ENCODE measurements around the gene IL31RA.

The IL31RA gene

DNA sequence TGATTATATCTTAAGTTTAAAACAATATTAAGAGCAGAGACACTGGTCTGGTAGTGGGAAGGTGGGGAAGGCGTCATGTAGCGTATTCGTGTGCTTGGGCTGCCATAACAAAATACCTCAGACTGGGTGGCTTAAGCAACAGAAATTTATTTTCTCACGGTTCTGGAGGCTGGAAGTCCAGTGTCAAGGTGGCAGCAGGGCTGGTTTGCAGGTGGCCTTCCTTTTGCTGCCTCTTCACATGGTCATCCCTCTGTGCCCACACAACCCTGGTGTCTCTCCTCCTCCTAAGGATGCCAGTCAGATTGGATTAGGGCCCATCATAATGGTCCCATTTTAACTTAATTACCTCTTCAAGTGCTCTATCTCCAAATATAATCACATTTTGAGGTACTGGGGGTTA lies 9.6 kb downstream of the IL31RA start:
- no peak for DNase-seq

DNA sequence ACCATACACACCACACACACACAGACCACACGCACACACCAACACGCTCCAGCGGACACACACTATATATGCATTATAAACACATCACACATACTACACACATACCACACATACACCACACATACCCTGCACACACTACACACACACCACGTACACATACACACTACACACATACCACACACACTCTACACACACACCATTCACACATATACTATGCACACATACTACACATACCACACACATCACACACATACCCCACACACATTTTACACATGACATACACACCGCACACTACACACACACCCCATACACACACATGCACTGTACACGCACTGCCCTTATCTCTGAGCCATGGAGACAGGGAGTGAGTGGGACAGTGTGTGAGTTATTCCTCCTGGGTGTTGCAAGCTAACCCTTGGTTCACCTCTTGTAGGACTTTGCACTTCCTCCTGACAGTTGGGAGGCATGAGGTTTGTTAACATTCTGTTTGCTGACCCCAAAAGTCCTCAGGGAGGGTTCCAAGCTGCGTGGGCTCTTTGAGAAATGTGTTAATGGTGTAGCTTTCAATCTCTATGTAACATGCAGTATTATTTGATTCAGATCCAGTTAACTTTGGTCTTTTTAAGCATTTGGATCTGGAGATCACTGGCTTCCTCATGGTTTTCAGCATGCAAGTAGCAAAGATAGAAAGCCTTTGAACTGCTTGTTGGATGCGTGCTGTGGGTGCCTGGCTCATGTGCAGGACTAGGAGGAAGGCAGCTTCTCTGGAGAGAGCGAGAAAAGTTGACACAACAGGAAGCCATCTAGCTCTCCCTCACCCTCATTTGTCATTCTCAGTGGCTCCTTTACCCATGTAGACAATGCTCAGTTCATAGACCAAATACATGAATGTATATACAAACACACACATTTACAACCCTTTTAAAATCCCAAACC lies 13.7 kb downstream of the IL31RA start:
- DNase-seq, result no peak

DNA sequence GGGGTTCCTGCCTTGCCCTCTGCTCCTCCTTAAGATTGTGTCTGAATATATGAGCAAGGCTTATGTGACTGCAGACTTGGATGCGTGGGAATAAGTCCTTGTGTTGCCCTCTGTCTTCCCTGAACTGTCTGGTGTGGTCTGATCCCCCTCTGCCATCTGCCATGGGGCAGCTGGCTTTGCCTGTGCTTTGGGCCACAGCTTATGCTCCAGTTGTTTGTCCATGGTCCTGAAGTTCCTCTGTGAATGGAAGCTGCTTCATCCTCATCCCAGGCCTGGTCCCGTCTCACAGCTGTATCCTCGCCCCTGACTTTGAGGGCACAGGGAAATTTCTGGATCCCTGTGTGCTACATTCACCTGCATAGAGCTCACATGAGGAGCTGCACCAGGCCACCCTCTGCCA lies 14.7 kb downstream of the IL31RA start:
- no peak for DNase-seq

DNA sequence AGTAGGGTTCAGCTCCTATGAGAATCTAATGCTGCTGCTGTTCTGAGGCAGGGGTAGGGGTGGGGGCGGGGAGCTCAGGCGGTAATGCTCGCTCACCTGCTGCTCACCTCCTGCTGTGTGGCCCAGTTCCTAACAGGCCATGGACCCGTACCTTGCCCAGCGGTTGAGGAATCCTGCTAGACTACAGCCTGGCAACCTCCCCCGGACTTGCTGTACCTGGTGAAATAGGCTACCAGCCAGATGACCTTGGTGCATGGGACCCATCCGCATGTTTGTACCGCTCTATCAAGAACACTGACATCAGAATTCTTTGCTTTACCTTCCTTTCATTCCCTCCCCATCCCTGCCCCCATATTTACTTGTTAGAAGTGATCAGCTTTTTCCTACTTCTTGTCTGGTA lies 15.3 kb downstream of the IL31RA start:
- no peak for DNase-seq

DNA sequence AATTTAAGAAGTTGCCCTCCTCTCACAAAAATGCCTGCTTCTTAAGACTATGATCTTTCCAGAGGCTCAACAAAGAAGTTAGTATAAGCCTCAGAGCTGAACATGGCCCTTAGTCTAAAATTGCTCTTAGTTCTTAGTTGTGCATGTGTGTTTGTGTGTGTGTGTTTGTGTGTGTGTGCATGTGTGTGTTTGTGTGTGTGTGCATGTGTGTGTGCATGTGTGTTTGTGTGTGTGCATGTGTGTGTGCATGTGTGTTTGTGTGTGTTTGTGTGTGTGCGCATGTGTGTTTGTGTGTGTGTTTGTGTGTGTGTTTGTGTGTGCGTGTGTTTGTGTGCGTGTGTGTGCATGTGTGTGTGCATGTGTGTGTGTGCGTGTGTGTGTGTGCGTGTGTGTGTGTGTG lies 15.8 kb downstream of the IL31RA start:
- DNase-seq, result no peak

DNA sequence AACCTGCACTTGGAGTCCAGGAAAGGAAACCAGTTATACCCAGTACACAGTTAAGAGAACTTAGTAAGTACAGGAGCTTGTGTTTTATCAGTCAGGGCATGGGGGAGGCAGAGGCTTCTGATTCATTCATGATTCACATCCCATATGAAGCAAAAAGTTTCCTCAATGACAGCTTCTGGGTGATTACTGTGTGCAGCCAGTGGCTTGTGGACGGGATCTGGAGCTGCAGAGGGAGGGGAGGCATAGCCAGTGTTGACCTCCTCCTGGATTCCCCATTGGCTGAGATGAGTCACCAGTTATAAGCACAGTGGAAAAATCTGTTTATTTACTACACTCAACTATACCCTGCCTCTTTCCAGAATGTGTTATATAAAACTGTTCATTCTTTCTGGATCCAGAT lies 17.7 kb downstream of the IL31RA start:
- DNase-seq, result no peak

DNA sequence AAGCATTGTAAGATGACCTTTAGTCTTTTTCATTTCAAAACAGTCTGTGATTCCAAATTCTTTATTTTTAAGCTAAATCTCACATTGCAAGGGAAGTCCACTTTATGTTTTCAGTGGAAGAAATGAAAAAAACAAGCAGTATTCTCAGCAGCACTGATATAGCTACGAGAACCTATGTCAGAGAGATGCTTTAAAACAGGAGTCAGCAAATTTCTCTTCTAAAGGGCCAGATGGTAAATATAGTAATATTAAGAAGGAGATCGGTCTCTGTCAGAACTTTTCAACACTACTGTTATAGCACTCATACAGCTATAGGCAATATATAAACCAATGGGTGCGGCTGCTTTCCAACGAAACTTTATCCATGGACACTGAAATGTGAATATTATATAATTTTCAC lies 18.7 kb downstream of the IL31RA start:
- no peak for DNase-seq

DNA sequence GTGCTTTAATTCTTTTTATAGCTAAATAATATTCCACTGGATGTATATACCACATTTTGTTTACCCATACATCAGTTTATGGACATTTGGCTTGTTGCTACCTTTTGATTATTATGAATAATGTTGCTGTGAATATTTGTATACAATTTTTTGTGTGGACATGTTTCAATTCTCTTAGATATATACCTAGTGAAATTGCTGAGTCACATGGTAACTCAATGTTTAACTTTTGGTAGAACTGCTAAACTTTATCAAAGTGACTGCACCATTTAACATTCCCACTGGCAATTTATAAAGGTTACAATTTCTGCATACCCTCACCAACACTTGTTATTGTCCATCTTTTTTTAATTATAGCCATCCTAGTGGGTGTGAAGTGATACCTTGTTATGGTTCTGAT lies 22.1 kb downstream of the IL31RA start:
- no peak for DNase-seq

DNA sequence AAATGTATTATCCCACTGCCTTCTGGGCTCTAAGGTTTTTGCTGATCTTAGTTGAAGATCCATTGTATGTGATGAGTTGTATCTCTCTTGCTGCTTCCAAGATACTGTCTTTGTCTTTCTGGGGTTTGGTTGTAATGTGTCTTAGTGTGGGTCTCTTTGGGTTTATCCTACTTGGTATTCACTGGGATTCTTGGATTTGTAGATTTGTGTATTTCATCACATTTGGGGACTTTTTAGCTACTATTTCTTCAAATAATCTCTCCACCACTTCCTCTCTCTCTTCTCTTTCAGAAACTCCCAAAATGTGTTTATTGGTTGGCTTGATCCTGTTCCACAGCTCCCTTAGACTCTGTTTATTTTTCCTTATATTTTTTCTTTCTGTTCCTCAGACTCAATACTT lies 26.5 kb downstream of the IL31RA start:
- DNase-seq, result no peak

DNA sequence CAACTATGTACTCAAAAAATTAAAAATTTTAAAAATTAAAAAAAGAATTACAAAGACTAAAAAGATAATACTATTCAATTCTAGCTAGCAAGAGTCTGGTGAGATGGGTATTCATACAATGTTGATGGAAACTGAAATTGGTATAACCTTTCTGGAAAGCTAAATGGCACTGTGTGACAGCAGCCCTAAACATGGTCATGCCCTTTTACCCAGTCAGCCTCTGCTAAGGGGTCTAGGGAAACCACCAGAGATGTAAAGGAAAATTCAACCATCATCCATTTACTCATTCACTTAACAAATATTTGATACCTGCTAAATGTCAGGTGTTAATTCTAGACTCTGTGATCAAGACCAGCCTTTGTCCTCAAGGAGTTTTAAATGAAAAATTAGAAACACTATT lies 29.3 kb downstream of the IL31RA start:
- DNase-seq, result no peak

DNA sequence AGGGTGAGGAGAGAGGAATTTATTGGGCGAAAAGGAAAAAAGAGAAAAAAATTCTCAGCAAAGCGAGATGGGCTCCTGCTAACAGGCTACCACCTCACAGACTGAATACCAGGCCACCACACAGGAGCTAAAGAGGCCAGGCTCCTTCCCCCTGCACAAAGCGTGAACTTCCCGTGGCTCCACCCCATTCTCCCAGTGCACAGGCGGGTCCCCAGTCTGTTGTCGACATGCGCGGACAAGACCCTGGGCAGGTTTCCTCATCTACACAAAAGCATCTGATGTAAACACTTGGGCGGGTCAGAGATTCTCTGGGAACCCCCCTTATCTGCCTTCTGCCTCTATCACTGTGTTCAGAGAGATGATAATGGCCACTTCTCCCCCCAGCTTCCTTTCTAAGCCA lies 34.2 kb downstream of the IL31RA start:
- DNase-seq, result no peak

DNA sequence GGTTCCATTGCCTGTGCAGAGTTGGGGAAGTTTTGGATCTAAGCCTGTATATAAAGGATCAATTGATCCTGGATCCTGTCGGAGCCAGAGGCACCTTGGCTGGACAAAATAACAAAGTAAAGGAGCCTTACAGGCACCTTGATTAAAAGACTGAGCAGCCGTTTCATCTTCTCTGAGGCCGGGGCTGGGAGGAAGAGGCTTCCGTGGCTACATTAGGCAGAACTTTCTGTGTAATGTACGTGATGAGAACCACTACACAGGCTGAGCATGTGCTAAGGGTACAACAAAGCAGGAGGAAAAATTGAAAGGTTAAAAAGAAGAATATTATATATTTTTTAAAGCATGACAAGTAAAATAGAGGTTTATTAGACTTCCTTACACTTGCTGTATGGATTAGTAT lies 37.0 kb downstream of the IL31RA start:
- DNase-seq, result no peak

DNA sequence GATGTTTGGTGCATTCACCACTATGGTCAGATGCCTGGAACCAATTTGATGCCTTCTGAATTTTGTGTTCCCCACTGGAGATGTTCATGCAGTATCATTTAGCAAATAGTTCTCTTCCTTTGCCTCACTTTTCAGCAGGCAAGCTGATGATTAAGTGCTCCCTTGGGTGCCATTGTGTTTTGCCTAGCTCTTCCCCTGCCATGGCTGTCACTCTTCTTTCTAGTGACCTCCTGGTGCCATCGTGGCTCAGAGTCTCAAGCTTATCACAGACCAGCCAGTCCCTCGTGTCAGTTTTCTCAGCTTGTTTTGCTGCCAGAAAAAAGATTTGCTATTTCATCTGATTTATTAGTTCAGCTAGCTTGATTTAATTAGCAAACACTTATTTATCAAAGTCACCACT lies 41.3 kb downstream of the IL31RA start:
- no peak for DNase-seq

DNA sequence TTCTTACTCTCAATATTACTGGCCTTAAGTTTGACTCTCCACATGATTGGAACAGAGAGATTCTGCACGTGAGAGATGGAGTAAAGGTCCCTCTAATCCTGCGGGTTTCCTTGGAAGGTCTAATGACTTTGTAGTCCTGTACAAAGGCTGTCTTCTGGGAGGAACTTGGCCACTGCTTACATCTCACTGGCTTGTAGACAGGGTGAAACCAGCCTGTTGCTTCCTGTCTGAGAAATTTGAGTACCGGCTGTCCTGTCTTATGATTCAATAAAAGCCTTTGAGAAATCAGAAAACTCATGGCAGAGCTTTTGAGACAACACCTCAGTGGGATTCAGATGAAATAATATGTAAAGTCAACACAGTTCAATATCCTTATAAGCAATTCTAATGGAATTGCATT lies 43.0 kb downstream of the IL31RA start:
- no peak for DNase-seq

DNA sequence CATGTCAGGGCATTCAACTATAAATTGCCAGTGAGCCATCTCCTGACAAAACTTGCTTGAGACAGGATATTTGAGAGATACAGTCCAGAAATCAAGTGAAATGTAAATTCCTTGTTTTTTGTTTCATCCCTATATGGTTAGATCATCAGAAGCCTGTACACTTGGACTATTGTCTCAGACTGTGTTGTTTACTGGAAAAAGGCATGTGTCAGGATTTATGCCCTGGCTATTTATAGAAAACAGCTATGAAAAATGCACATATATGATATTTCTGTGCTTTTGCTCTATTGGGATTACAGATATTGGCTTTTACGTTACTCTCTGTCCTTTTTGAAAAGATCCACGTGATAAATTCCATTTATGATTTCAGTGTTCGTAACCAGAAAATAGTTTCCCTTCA lies 44.2 kb downstream of the IL31RA start:
- no peak for DNase-seq

DNA sequence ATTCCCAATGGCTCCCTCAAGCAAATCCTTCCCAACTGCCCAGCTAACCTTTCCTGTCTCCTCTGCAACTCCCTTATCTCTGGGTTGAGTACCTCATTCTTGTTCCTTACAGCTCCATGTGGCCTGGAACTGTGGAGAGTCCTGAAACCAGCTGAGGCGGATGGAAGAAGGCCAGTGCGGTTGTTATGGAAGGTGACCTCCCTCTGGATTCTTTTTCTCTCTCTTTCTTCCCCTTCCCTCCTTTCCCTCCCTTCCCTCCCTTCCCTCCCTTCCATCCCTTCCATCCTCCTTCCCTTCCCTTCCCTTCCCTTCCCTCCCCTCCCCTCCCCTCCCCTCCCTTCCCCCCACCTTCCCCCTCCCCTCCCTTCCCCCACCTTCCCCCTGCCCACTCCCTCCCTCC lies 45.1 kb downstream of the IL31RA start:
- DNase-seq, result no peak

DNA sequence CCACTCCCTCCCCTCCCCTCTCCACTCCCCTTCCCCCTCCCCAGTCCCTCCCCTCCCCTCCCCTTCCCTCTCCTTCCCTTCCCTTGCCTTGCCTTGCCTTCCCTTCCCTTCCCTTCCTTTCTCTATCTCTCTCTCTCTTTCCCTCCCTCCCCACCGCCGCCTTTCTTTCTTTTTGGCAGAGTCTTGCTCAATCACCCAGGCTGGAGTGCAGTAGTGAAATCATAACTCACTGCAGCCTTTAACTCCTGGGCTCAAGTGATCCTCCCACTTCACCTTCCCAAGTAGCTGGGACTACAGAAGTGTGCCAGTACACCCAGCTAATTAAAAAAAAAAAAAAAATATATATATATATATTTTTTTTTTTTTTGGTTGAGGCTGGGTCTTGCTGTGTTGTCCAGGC lies 45.5 kb downstream of the IL31RA start:
- DNase-seq, result no peak

DNA sequence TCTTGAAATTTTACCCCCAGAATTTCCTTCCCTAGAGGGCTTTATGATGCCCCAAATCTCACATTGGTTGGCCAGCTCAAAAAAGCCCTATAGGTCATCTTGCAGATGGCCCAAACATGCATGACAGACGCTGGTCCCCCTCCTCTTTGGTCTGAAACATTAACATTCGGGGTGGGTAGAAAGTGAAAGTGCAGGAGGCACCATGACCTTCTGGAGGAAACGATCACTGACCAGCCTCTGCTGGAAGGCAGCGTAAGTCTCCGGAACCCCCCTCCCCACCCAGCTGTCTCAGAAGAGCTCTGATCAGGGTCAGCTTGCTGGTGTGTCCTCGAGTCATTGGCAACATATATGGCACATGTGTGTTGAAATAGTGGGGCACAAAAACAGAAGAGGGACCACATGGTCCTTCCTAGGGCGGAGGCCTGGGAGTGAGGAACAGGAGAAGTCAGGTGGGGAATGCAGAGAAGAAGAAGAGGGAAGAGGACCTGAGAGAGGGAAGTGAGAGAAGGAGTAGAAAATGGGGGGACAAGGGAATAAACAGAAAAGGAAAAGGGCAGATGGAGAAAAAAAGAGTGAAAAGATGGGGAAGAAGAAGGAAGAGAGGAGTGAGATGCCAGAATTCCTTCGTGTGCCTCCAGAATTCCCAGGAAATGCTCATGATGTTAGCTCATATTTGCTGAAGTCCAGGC lies 46.2 kb downstream of the IL31RA start:
- no peak for DNase-seq

DNA sequence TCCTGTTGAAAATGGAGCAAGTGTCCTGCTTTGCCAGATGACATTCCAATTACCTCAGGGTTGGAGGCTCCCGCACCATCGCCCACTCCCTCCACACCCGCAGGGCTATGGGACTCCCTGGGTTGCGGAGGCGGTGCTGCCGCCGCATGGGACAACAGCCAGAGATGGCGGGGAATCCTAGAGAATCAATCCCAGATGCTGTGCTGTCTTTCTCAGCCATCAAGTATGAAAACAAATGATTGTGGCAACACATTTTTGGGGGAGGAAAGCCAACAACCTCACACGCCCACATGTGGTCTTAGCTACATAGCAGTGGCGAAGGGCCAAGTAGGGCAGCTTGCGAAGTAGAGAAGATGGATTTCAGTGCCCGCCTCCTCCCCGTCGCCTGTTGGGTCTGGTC lies 46.7 kb downstream of the IL31RA start:
- DNase-seq, result no peak

DNA sequence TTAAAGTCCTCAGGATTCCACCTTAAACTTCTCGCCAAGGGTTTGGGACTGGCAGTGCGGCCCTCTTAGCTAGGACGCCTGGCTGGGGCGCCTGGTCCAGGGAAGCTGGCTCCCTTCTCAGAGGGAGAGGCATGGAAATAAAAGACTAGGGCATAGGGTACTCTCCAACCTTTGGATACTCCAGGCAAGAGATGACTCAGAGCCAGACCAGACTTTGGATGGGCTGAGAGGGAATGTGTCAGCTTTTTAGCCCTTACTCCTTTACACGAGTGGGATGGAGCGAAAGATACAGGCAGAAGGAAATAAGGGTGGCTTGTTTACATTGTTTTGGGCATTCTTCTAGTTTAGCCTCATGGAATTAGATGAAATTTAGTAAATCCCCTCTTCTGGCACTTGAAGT lies 48.2 kb downstream of the IL31RA start:
- DNase-seq, result no peak

DNA sequence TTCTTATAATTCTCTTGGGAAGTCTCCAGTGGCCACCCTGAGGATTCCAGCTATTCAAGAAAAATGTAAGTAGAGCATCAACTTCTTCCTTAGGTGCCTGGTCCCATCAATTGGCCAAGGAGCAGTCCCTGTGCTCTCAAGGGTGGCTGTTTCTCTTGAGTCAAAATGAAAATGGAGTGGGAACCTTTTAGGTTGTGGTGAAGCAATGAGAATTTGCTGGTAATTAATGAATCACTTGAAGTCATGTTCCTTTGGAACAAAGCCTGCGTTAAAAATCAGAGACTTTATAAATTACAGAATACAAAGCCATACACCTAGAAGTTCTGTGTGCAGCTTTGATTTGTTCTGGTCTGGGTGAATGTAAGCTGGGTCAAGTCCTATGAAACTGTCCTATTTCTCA lies 48.9 kb downstream of the IL31RA start:
- no peak for DNase-seq

DNA sequence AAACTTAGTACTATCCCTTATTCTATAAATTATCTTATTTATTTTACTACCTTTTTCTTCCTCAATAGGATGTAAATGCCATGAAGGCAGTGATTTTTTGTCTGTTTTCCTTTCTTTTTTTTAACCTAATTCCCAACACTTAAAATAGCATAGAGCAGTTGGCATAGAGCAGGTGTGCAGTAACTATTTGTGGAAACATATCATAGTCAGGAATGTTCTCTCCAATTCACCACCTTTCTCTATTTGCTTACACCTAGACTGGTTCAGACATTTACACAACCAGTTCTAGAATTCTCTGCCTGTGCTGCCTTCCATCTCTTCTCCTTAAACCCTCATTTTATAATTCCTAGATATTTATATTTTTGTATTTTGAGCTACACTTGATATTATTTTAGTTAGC lies 49.6 kb downstream of the IL31RA start:
- no peak for DNase-seq

DNA sequence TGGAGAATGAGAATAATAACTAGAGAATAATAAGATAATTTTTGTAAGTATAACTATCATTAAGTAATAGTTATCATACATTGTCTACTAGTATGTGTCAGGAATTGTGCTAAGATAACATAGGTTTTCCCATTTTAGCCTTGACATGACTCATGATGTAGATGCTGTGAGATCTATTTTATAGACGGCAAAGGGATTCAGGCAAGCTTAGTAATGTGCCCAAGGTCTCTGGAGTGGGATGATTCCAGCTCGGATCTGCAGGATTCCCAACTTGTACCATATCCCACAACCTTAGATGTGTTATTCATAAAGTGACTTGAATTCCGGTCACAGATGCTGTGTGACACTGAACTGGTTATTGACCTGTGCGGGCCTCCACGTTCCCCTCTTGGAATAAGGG lies 51.5 kb downstream of the IL31RA start:
- no peak for DNase-seq

DNA sequence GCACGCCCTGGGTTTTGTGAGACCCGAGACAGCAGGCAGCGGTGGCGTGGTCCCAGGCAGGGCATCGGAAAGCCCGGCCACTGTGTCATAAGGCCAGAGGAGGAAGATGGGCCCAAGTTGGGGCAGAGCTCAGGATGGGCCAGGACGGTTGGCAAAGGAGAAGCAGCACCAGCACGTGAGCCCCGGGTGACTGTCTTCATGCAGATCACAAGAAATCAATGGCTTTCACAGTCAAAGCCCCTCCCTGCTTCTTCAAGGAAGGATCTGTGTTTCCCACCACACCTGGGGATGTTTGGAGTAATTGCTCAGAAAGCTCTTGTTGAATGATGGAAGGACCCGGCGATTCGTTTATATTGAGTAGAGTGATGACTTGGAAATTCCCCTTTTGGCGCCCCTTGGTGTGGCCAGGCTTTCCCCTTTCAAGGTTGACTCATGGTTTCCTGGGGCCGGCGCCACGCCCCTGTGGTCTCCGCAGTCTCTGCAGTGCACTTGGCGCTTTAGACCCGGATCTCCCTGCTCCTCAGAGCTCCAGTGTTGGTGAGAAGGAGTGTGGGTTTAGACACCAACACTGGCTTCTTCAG lies 52.1 kb downstream of the IL31RA start:
- no peak for DNase-seq
